ENCODE measurements around the gene ATP2A2. TPM values are rescaled to one million over a fixed set of nuclear protein-coding genes. Genes with fewer than 3 reads are reported as not detected.

The ATP2A2 gene
- total RNA-seq, 1 experiment from 2014 or later: 239 TPM

- Histone ChIP-seq H3K79me2 (ENCODE audit: insufficient read depth, low read length) (peaks cover 67% of the 10 kb centered on the region), H2AFZ (ENCODE audit: low read depth, low read length, poor library complexity, severe bottlenecking) (no peak overlapping the region), H4K20me1 (ENCODE audit: insufficient read depth) (no peaks in the 10 kb centered on the region), H3K4me2 (ENCODE audit: low read length) (no peak overlapping the region), H3K4me1 (ENCODE audit: control insufficient read depth in 1 of 2, insufficient read depth in 2 of 2, low read length in 2 of 2) (no peaks in the 10 kb centered on the region; a peak in 1 of 4 replicates), H3K4me3 (replicated peaks in 1 of 2; ENCODE audit: low read depth in 1 of 2, low read length in 2 of 2) (no peak overlapping the region), H3K36me3 (ENCODE audit: control insufficient read depth in 1 of 2, insufficient read depth in 2 of 2, low read length in 2 of 2) (peaks cover 76 to 92% of the 10 kb centered on the region in 2 experiments), H3K9ac (ENCODE audit: low read length) (no peak overlapping the region), H3K9me3 (ENCODE audit: control insufficient read depth in 1 of 2, insufficient read depth in 1 of 2, low read depth in 1 of 2, low read length in 2 of 2) (no peaks in the 10 kb centered on the region), H3K27me3 (ENCODE audit: insufficient read depth, low read length) (no peaks in the 10 kb centered on the region), H3K27ac (ENCODE audit: low read depth, low read length) (no peak overlapping the region), H3K9me2 (ENCODE audit: insufficient read depth) (no peaks in the 10 kb centered on the region)
- ChIA-PET CTCF (no interaction called here), RAD21 (ENCODE audit: low non-redundant PET in 1 of 2, low total read pairs in 2 of 2, uncharacterized antibody in 2 of 2, unreplicated experiment in 2 of 2) (no interaction called here), POLR2A (no interaction called here)
- BruUV-seq (replicated peaks): no TSS peak
- TF ChIP-seq CTCF (IDR thresholded peaks at IDR 0.05 in 2 of 3, conservative IDR thresholded peaks at IDR 0.05 in 1 of 3; ENCODE audit: borderline replicate concordance in 1 of 3, insufficient read depth in 1 of 3, low read depth in 2 of 3, low read length in 2 of 3) (no peak), ATF3 (IDR thresholded peaks at IDR 0.05) (no peak), SP1 (IDR thresholded peaks at IDR 0.05; ENCODE audit: low read depth) (no peak), SRF (IDR thresholded peaks at IDR 0.05; ENCODE audit: low read depth) (no peak), JUND (IDR thresholded peaks at IDR 0.05) (no peak), EGR1 (IDR thresholded peaks at IDR 0.05; ENCODE audit: low read depth) (no peak), POLR2A (IDR thresholded peaks at IDR 0.05; ENCODE audit: borderline replicate concordance, extremely low read depth, insufficient read depth, insufficient read length) (no peak), REST (IDR thresholded peaks at IDR 0.05; ENCODE audit: low read depth) (no peak), EZH2phosphoT487 (IDR thresholded peaks at IDR 0.05; ENCODE audit: borderline replicate concordance) (no peak), CBX3 (IDR thresholded peaks at IDR 0.05; ENCODE audit: low read depth) (no peak), EZH2 (IDR thresholded peaks at IDR 0.05) (no peak), MAX (IDR thresholded peaks at IDR 0.05) (no peak), ZNF274 (IDR thresholded peaks at IDR 0.05; ENCODE audit: low read depth, low read length) (no peak), ELF1 (IDR thresholded peaks at IDR 0.05; ENCODE audit: borderline replicate concordance, low read depth) (no peak), YY1 (IDR thresholded peaks at IDR 0.05; ENCODE audit: extremely low read depth, insufficient replicate concordance, low read depth, low read length) (no peak), FOSL1 (IDR thresholded peaks at IDR 0.05; ENCODE audit: low read depth) (no peak), POLR2AphosphoS5 (IDR thresholded peaks at IDR 0.05; ENCODE audit: low read depth, low read length) (no peak), ZBTB33 (IDR thresholded peaks at IDR 0.05; ENCODE audit: extremely low read depth, insufficient replicate concordance, low read length) (no peak), RAD21 (IDR thresholded peaks at IDR 0.05; ENCODE audit: low read depth) (no peak), CEBPB (IDR thresholded peaks at IDR 0.05; ENCODE audit: low read depth) (no peak)
- DNase-seq (ENCODE audit: low read depth, low spot score) (no peak), ATAC-seq (no peak)
- intact Hi-C loops (cut with micrococcal nuclease): loop anchor here (5.0 kb wide), 1 partner anchor 237 kb away; no protein-coding TSS in a partner anchor
Measured at GRCh38 chr12:110339184-110339952, 58.3 kb downstream of the ATP2A2 start.
